ENCODE results near the gene RFNG.

Gene RFNG

GRCh38 chr17:82058230-82058854 lies 6.7 kb upstream of the RFNG start:
- no peaks in the 10 kb centered on the region for H3K9me3 ChIP-seq (ENCODE audit: control insufficient read depth, low read depth, low read length)
- H3K27ac ChIP-seq (ENCODE audit: low read length): no peak overlapping the region
- no peak overlapping the region for H3K4me3 ChIP-seq (ENCODE audit: low read length)
- H3K4me1 ChIP-seq (ENCODE audit: control insufficient read depth, low read depth, low read length): no peaks in the 10 kb centered on the region
- H3K27me3 ChIP-seq (ENCODE audit: control insufficient read depth, insufficient read depth, low read length): no peaks in the 10 kb centered on the region
- H3K36me3 ChIP-seq (ENCODE audit: control insufficient read depth, low read depth, low read length): peaks cover 65% of the 10 kb centered on the region
- H3K9ac ChIP-seq (ENCODE audit: low read length): no peak overlapping the region

GRCh38 chr17:82056729-82057621 lies 5.4 kb upstream of the RFNG start:
- Histone ChIP-seq H3K36me3 (ENCODE audit: control insufficient read depth, low read depth, low read length) (peaks cover 63% of the 10 kb centered on the region), H3K27ac (ENCODE audit: low read length) (no peak overlapping the region), H3K4me3 (ENCODE audit: low read length) (no peak overlapping the region), H3K9ac (ENCODE audit: low read length) (no peak overlapping the region), H3K9me3 (ENCODE audit: control insufficient read depth, low read depth, low read length) (no peaks in the 10 kb centered on the region), H3K27me3 (ENCODE audit: control insufficient read depth, insufficient read depth, low read length) (no peaks in the 10 kb centered on the region), H3K4me1 (ENCODE audit: control insufficient read depth, low read depth, low read length) (no peaks in the 10 kb centered on the region)

DNA sequence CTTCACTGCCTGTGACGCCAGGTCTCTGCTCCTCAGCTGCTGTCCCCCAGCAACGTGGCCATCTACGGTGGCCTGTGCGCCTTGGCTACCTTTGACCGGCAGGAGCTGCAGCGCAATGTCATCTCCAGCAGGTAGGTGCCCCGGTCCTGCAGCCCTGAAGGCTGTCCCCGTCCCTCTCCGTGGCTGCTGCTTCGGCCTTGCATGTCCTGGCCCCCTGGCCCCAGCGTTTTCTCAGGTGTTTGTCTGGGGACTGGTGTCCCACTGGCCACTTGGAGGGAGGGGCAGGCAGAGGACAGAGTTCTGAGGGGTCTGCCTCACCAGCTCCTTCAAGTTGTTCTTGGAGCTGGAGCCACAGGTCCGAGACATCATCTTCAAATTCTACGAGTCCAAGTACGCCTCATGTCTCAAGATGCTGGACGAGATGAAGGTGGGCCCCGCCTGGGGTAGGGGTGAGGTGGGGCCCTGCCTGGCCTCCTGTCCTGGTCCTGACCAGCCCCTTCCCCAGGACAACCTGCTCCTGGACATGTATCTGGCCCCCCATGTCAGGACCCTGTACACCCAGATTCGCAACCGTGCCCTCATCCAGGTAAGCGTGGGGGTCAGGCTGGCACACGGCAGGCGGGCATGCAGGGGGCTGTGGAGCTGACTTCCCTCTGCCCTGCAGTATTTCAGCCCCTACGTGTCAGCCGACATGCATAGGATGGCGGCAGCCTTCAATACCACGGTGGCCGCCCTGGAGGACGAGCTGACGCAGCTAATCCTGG lies 4.5 kb upstream of the RFNG start:
- Histone ChIP-seq H3K27me3 (ENCODE audit: control insufficient read depth, insufficient read depth, low read length) (no peaks in the 10 kb centered on the region), H3K9ac (ENCODE audit: low read length) (no peak overlapping the region), H3K27ac (ENCODE audit: low read length) (no peak overlapping the region), H3K4me3 (ENCODE audit: low read length) (no peak overlapping the region), H3K4me1 (ENCODE audit: control insufficient read depth, low read depth, low read length) (no peaks in the 10 kb centered on the region), H3K9me3 (ENCODE audit: control insufficient read depth, low read depth, low read length) (no peaks in the 10 kb centered on the region), H3K36me3 (ENCODE audit: control insufficient read depth, low read depth, low read length) (peaks cover 57% of the 10 kb centered on the region)

DNA sequence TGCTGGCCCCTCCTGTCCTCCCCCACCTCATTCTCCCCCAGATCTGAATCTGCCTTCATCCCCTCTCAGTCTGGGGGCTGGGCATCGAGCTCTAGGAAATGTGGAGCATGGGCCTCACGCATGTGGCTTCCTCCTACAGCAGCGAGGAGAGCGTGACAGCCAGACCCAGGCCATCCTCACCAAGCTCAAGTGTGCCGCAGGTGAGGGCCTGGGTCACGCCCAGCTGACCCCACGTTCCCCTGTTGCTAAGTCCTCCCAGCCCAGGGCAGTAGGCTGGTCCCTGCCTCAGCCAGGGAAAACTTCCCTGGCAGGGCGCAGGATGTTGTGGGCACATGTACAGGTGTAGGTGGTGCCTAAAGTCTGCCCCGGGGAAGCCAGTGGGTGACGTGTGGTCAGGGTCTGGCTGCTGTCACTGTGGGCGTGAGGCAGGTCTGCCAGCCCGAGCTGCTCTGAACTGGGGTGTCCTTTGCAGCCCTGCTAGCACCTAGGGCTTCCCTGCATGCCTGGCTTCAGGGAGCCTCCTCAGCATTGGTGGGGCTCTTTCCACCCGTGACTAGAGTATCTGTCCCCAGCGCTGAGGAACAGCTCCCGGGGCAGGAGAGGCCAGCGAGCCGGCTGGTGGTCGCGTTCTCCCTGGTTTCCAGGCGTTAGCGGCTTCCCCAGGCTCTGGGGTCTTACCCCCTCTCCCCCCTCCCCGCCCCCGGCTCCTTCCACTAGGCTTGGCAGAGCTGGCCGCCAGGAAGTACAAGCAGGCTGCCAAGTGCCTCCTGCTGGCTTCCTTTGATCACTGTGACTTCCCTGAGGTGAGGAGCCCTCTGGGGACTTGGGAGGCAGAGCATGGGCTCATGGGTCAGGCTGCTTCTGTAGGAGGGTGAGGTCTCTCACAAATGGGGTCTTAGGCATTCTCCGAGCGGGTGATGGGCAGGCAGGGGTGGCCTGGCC lies 3.7 kb upstream of the RFNG start:
- Histone ChIP-seq H3K36me3 (ENCODE audit: control insufficient read depth, low read depth, low read length) (peaks cover 49% of the 10 kb centered on the region), H3K4me3 (ENCODE audit: low read length) (no peak overlapping the region), H3K27me3 (ENCODE audit: control insufficient read depth, insufficient read depth, low read length) (no peaks in the 10 kb centered on the region), H3K4me1 (ENCODE audit: control insufficient read depth, low read depth, low read length) (no peaks in the 10 kb centered on the region), H3K9ac (ENCODE audit: low read length) (no peak overlapping the region), H3K27ac (ENCODE audit: low read length) (no peak overlapping the region), H3K9me3 (ENCODE audit: control insufficient read depth, low read depth, low read length) (no peaks in the 10 kb centered on the region)

GRCh38 chr17:82054351-82055022 lies 2.9 kb upstream of the RFNG start:
- Histone ChIP-seq H3K27ac (ENCODE audit: low read length) (no peak overlapping the region), H3K9me3 (ENCODE audit: control insufficient read depth, low read depth, low read length) (no peaks in the 10 kb centered on the region), H3K36me3 (ENCODE audit: control insufficient read depth, low read depth, low read length) (peaks cover 43% of the 10 kb centered on the region), H3K9ac (ENCODE audit: low read length) (no peak overlapping the region), H3K4me3 (ENCODE audit: low read length) (no peak overlapping the region), H3K4me1 (ENCODE audit: control insufficient read depth, low read depth, low read length) (no peaks in the 10 kb centered on the region), H3K27me3 (ENCODE audit: control insufficient read depth, insufficient read depth, low read length) (no peaks in the 10 kb centered on the region)

GRCh38 chr17:82053556-82054263 lies 2.1 kb upstream of the RFNG start:
- Histone ChIP-seq H3K9ac (ENCODE audit: low read length) (no peak overlapping the region), H3K36me3 (ENCODE audit: control insufficient read depth, low read depth, low read length) (peaks cover 42% of the 10 kb centered on the region)

GRCh38 chr17:82053130-82053529 lies 1.5 kb upstream of the RFNG start:
- peak overlapping the region; percentile 85 for H3K4me3 ChIP-seq (ENCODE audit: low read length)
- H3K9me3 ChIP-seq (ENCODE audit: control insufficient read depth, low read depth, low read length): no peaks in the 10 kb centered on the region
- H3K27me3 ChIP-seq (ENCODE audit: control insufficient read depth, insufficient read depth, low read length): no peaks in the 10 kb centered on the region
- no peak overlapping the region for H3K27ac ChIP-seq (ENCODE audit: low read length)
- H3K4me1 ChIP-seq (ENCODE audit: control insufficient read depth, low read depth, low read length): no peaks in the 10 kb centered on the region
- H3K36me3 ChIP-seq (ENCODE audit: control insufficient read depth, low read depth, low read length): peaks cover 38% of the 10 kb centered on the region
- H3K9ac ChIP-seq (ENCODE audit: low read length): no peak overlapping the region

More at GRCh38 chr17:82053556-82054263, 2.1 kb upstream of the RFNG start:
- Histone ChIP-seq H3K9me3 (ENCODE audit: control insufficient read depth, low read depth, low read length) (no peaks in the 10 kb centered on the region), H3K27me3 (ENCODE audit: control insufficient read depth, insufficient read depth, low read length) (no peaks in the 10 kb centered on the region), H3K4me3 (ENCODE audit: low read length) (no peak overlapping the region), H3K4me1 (ENCODE audit: control insufficient read depth, low read depth, low read length) (no peaks in the 10 kb centered on the region), H3K27ac (ENCODE audit: low read length) (no peak overlapping the region)

- Histone ChIP-seq H3K36me3 (ENCODE audit: control insufficient read depth, low read depth, low read length) (peaks cover 36% of the 10 kb centered on the region), H3K9ac (ENCODE audit: low read length) (peak overlapping the region; percentile 62), H3K9me3 (ENCODE audit: control insufficient read depth, low read depth, low read length) (no peaks in the 10 kb centered on the region), H3K27me3 (ENCODE audit: control insufficient read depth, insufficient read depth, low read length) (no peaks in the 10 kb centered on the region), H3K4me1 (ENCODE audit: control insufficient read depth, low read depth, low read length) (no peaks in the 10 kb centered on the region), H3K4me3 (ENCODE audit: low read length) (peak overlapping the region; percentile 85), H3K27ac (ENCODE audit: low read length) (no peak overlapping the region)
Measured at GRCh38 chr17:82052638-82053059, 1.0 kb upstream of the RFNG start.

- H3K27me3 ChIP-seq (ENCODE audit: control insufficient read depth, insufficient read depth, low read length): no peaks in the 10 kb centered on the region
- no peak overlapping the region for H3K9ac ChIP-seq (ENCODE audit: low read length)
- H3K9me3 ChIP-seq (ENCODE audit: control insufficient read depth, low read depth, low read length): no peaks in the 10 kb centered on the region
- H3K4me3 ChIP-seq (ENCODE audit: low read length): peak overlapping the region; percentile 52
- H3K4me1 ChIP-seq (ENCODE audit: control insufficient read depth, low read depth, low read length): no peaks in the 10 kb centered on the region
- H3K36me3 ChIP-seq (ENCODE audit: control insufficient read depth, low read depth, low read length): peaks cover 25% of the 10 kb centered on the region
- no peak overlapping the region for H3K27ac ChIP-seq (ENCODE audit: low read length)
Measured at GRCh38 chr17:82050761-82051641, 610 bp downstream of the RFNG start.
